NCI-H2107 treated with DMSO at 0.1 percent for 48 hours (cell line): ENCODE data around the gene ZNF668.

Experiments
- DNase-seq: peaks from one replicate; lab custom pipeline; 2025; ENCODE audit not compliant: unreplicated experiment; lab: John Stamatoyannopoulos, UW

Gene ZNF668

GRCh38 chr16:31073970-31074813, at the start of gene ZNF668, which contains the start of gene ZNF646:
Gene ZNF668, minus strand, starts transcription at chr16:31074240. Its CDS starts 9,781 bp downstream, at chr16:31064459.
Gene ZNF646, plus strand, starts transcription at chr16:31074422. Its CDS starts 1,903 bp downstream, at chr16:31076325.
- peak; percentile 97 for DNase-seq

- no peak for DNase-seq
Observed at GRCh38 chr16:31120129-31120528, 46.1 kb upstream of the ZNF668 start.

- no peak for DNase-seq
Observed at GRCh38 chr16:31118223-31119155, 44.4 kb upstream of the ZNF668 start.

DNA sequence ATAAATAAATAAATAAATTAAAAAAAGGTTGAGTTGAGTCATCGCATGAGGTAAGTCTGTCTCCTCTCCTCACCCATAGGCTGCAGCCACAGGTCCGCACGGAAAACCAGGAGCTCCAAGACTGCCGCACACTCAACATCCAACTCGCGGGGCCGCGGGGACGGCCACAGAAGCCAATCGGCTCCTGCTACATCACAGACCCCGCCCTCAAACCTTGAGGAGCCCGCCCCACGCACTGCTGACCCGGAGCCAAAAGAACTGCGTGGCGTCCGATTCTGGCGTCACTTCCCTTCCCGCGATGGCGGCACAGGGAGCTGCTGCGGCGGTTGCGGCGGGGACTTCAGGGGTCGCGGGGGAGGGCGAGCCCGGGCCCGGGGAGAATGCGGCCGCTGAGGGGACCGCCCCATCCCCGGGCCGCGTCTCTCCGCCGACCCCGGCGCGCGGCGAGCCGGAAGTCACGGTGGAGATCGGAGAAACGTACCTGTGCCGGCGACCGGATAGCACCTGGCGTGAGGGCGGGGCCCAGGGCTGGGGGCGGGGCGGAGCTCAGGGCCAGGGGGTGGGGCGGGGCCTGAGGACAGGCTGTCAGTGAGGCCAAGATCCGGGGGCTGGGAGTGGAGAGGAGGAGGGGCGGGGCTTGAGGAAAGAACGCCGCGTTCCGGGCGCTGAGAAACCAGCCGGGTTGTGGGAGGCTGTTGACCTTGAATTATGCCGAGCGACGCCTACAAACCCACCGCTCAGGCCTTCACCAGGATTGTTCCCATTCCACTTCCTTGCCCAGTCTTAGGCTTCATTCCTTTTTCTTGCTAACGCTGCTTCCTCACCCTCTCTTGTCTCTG, 43.6 kb upstream of the ZNF668 start, which contains the start of gene KAT8:
Gene KAT8, plus strand, starts transcription at position 281 of the 839 bp plus-strand sequence. Its CDS starts 18 bp downstream, at position 299.
- peak; percentile 92 for DNase-seq

GRCh38 chr16:31114468-31114867, 40.4 kb upstream of the ZNF668 start:
- no peak for DNase-seq

- no peak for DNase-seq
Observed at GRCh38 chr16:31113121-31114120, 39.4 kb upstream of the ZNF668 start.

- no peak for DNase-seq
Observed at GRCh38 chr16:31112711-31113110, 38.7 kb upstream of the ZNF668 start.

GRCh38 chr16:31111881-31112466, 37.9 kb upstream of the ZNF668 start:
- no peak for DNase-seq

GRCh38 chr16:31110106-31111034, 36.3 kb upstream of the ZNF668 start:
- no peak for DNase-seq

DNA sequence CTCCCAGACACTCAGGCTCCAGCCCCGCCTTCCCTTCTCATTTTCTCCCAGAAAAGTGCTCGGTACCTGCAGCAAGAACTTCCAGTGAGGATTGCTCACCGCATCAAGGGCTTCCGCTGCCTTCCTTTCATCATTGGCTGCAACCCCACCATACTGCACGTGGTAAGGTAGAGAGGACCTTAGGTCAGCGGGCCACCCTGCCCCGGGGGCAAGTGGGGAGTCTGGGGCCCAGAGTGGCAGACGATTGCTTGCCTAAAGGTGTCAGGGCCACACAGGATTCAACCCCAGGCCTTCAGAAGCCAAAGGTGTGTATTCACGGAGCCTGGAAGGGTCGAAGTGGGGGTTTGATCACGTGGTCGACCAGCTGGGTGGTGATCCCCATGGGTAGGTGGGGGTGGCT, 35.6 kb upstream of the ZNF668 start:
- no peak for DNase-seq

- no peak for DNase-seq
Observed at GRCh38 chr16:31108794-31109558, 34.9 kb upstream of the ZNF668 start.

DNA sequence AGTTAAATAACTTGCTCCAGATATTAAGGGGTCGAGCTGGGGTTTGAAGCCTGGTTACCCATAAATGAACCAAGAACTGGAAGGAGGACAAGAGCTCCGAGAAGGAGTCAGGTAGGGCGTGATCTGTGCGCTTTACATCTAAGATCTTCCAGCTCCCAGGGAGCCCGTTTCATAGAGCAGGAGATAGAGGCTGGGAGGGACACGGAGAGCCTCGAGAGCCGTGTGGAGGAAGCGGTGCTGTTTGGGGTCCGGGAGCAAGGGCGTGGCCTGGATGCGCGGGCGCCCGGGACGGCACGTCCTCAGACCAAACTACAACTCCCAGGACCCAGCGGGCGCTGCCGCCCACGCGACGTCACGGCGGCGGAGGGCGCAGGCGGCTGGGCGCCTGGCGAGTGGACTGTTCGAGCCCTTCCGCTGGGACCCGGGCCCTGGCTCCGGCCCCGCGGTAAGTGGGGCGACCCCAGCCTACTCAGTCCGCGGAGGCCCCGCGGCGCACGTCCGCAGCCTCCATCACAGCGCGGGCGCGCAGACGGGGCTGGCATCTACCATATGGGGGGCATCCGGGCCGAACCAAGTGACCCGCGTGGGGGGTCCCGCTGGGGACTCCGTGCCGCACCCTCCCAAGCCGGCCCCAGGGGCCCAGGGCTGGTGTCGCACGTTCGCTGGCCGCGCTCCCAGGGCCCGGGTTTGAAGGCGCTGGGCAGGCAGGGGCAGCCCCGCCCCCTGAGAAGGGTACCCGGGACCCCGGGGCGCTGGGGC, 34.2 kb upstream of the ZNF668 start, which contains the start of gene BCKDK:
Gene BCKDK, plus strand, starts transcription at position 352 of the 759 bp plus-strand sequence. CDS start 838 bp downstream, outside the sequence.
- DNase-seq = no peak

DNA sequence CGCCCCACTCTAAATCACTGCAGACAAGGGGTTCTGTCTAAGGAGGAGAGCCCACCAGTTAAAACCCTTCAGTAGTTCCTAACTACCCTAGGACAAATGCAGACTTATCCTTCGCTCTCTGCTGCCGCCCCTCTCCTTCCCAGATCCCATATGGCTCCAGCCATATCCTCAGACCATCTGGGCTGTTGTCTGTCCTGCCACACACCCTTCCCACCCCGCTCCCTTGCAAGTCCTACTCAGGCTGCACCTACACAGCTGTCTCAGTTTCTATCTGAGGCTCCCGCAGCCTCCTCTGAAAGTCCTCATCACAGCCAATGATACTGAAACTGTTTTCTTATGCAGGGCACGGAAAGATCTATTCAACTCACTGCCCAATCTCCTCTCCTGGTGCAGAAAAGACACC, 33.4 kb upstream of the ZNF668 start:
- DNase-seq = no peak

GRCh38 chr16:31106509-31107464, 32.7 kb upstream of the ZNF668 start:
- no peak for DNase-seq

DNA sequence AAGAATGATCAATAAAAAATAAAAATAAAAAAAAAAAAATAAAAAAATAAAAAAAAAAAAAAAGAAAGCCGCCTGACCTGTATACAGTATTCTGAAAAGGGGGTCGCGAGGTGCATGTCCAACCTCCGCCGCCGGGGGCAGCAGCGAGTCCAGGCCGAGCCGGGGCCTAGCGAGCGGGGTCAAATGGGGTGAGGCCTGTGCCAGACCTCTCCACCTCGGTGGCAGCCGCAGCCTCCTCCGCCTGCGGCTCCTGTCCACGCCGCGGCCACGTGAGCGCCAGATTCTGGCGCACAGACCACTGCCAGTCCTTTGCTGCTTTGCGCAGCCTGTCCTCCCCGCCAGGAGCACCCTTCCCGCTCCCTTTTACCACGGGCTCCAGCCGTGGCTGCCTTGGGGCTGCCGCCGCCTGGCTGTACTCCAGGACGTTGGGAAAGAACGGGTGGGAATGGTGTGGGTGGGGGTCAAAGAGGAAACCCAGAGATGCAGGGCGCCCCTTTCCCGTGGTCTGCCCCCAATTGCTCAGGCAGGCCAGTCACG, 31.7 kb upstream of the ZNF668 start:
- DNase-seq = peak; percentile 11
